ENCODE results near the gene POU2F2.

The POU2F2 gene

GRCh38 chr19:42037649-42038048 is 94.6 kb downstream of the POU2F2 start:
- no peak for TF ChIP-seq CTCF (IDR thresholded peaks at IDR 0.05; ENCODE audit: insufficient read depth, low read depth, low read length, missing control alignments)
- H3K4me3 ChIP-seq (ENCODE audit: low read depth, low read length): no peak overlapping the region
- DNase-seq (ENCODE audit: low read depth): no peak
